ENCODE results near the gene PFN3. TPM values are rescaled to one million over a fixed set of nuclear protein-coding genes. Genes with fewer than 3 reads are reported as not detected.

The PFN3 gene
- total and polyA plus RNA-seq, 2 of the 13 experiments (the other 11 are each of a cell fraction or from before 2014, with no cell fraction given) = not detected

DNA sequence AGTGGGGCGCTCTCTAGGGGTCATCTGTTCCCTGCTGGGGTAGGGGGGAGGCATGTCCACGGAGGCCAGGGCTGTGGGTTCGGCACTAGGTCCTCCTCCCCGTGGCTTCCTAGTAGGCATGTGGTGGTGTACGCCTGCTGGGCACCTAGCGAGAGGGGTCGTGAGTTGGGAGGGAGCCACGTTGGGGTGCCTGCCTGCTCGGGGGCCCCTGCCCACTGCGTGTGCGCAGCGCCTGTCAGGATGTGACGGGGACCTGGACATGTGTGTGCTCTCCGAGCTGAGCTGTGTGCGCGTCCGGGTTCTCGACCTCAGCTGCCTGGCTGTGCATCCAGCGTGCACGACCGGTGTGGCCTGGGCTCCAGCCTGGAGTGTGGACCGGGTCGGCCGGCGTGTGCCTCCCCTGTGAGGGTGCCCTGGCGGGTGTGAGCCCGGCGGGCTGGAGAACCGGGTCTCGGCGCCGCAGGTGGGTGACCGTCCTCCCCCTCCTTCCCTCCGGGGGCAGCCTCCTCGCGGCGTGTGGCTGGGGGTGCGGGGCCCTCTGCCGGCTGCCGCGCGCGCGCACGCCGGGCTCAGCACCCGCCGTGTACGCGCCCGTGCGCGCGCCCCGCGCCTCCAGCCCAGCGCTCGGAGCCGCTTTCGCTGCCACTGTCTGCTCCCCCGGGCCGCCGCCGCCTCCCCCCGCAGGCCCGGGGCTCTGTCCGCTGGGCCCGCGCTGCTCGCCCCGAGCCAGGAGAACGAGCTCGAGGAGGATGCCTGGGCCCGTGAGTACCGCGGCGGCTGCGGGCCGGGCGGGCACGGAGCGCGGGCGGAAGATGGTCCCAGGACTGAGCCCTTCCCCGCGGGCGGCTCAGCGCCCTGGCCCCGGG, 46.0 kb upstream of the PFN3 start, which contains the start of gene PRR7 (continued):
- TF ChIP-seq ZBTB33 (CRISPR knock-in tag; IDR thresholded peaks at IDR 0.05) = no peak; the same call in 1 of the 2 replicates
- peak; percentile 65 for TF ChIP-seq RAD21 (CRISPR knock-in tag; IDR thresholded peaks at IDR 0.05)
- no peak for TF ChIP-seq ATM (IDR thresholded peaks at IDR 0.05; ENCODE audit: borderline replicate concordance)
- no peak for TF ChIP-seq ZBTB21 (CRISPR knock-in tag; IDR thresholded peaks at IDR 0.05)
- no peak for TF ChIP-seq ZNF484 (CRISPR knock-in tag; IDR thresholded peaks at IDR 0.05; ENCODE audit: borderline replicate concordance, low read depth)
- TF ChIP-seq, protein P1, sequence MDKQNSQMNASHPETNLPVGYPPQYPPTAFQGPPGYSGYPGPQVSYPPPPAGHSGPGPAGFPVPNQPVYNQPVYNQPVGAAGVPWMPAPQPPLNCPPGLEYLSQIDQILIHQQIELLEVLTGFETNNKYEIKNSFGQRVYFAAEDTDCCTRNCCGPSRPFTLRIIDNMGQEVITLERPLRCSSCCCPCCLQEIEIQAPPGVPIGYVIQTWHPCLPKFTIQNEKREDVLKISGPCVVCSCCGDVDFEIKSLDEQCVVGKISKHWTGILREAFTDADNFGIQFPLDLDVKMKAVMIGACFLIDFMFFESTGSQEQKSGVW (CRISPR knock-in tag; IDR thresholded peaks at IDR 0.05; ENCODE audit: borderline replicate concordance) = no peak
- TF ChIP-seq LCORL (IDR thresholded peaks at IDR 0.05) = no peak
- TF ChIP-seq LCORL (CRISPR knock-in tag; IDR thresholded peaks at IDR 0.05) = no peak
- no peak for TF ChIP-seq DR1 (CRISPR knock-in tag; IDR thresholded peaks at IDR 0.05)
- TF ChIP-seq ONECUT2 (CRISPR knock-in tag; IDR thresholded peaks at IDR 0.05) = no peak
- TF ChIP-seq ZNF616 (CRISPR knock-in tag; IDR thresholded peaks at IDR 0.05; ENCODE audit: low read depth) = no peak
- TF ChIP-seq FIP1L1 (IDR thresholded peaks at IDR 0.05; ENCODE audit: borderline replicate concordance, insufficient read depth, low read depth, low read length) = no peak
- TF ChIP-seq CREB3 (CRISPR knock-in tag; IDR thresholded peaks at IDR 0.05) = no peak
- TF ChIP-seq, protein P2, sequence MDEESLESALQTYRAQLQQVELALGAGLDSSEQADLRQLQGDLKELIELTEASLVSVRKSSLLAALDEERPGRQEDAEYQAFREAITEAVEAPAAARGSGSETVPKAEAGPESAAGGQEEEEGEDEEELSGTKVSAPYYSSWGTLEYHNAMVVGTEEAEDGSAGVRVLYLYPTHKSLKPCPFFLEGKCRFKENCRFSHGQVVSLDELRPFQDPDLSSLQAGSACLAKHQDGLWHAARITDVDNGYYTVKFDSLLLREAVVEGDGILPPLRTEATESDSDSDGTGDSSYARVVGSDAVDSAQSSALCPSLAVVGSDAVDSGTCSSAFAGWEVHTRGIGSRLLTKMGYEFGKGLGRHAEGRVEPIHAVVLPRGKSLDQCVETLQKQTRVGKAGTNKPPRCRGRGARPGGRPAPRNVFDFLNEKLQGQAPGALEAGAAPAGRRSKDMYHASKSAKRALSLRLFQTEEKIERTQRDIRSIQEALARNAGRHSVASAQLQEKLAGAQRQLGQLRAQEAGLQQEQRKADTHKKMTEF (CRISPR knock-in tag; IDR thresholded peaks at IDR 0.05) = no peak
- TF ChIP-seq TCF12 (IDR thresholded peaks at IDR 0.05) = no peak
- 0 out of 2 replicates have a peak, but pooled peaks have one; percentile 11 for TF ChIP-seq TCF12 (CRISPR knock-in tag; IDR thresholded peaks at IDR 0.05)
- TF ChIP-seq ZNF781 (CRISPR knock-in tag; IDR thresholded peaks at IDR 0.05; ENCODE audit: borderline replicate concordance, not compliant biosample characterization) = no peak
- TF ChIP-seq BHLHE40 (IDR thresholded peaks at IDR 0.05; ENCODE audit: low read length) = 0 out of 2 replicates have a peak, but pooled peaks have one; percentile 16
- TF ChIP-seq CEBPB (IDR thresholded peaks at IDR 0.05; ENCODE audit: borderline replicate concordance, low read depth, low read length) = no peak
- TF ChIP-seq NAIF1 (CRISPR knock-in tag; IDR thresholded peaks at IDR 0.05; ENCODE audit: borderline replicate concordance) = no peak
- no peak for TF ChIP-seq SNAPC2 (CRISPR knock-in tag; IDR thresholded peaks at IDR 0.05)
- no peak for TF ChIP-seq REPIN1 (CRISPR knock-in tag; IDR thresholded peaks at IDR 0.05; ENCODE audit: borderline replicate concordance, low read depth)
- peak; percentile 43 for TF ChIP-seq ZFY (CRISPR knock-in tag; IDR thresholded peaks at IDR 0.05)
- TF ChIP-seq IRF1 (CRISPR knock-in tag; IDR thresholded peaks at IDR 0.05; ENCODE audit: low read depth) = no peak

Measured in HepG2 (cell line).